GM10266 (cell line): Measurements from ENCODE around the gene GOLGA7B.

Experiments
- DNase-seq: peaks from one replicate; pipeline ENCODE4 v3.0.0; 2012; ENCODE audit errors: extremely low spot score
- TF ChIP-seq, protein P1 (sequence below): IDR thresholded peaks from 2 replicates; pipeline ENCODE4 v1.5.1; 2012; ENCODE audit warnings: mild to moderate bottlenecking, low read depth; ENCODE audit not compliant: control insufficient read depth, insufficient read depth; ENCODE audit errors: missing control alignments

The GOLGA7B gene

DNA sequence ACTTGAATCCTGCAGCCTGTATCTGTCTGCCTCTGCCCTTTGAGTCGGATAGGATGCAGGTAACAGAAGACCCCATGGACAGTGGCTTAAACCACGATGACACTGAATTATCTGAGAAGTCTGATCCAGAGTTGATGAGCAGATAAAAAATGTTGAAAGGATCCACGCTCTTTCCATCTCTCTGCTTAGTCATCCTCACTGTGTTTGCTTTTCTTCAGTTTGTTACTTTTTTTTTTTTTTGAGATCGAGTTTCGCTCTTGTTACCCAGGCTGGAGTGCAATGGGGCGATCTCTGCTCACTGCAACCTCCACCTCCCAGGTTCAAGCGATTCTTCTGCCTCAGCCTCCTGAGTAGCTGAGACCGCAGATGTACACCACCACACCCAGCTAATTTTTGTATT, 36.9 kb upstream of the GOLGA7B start:
- TF ChIP-seq, protein P1, sequence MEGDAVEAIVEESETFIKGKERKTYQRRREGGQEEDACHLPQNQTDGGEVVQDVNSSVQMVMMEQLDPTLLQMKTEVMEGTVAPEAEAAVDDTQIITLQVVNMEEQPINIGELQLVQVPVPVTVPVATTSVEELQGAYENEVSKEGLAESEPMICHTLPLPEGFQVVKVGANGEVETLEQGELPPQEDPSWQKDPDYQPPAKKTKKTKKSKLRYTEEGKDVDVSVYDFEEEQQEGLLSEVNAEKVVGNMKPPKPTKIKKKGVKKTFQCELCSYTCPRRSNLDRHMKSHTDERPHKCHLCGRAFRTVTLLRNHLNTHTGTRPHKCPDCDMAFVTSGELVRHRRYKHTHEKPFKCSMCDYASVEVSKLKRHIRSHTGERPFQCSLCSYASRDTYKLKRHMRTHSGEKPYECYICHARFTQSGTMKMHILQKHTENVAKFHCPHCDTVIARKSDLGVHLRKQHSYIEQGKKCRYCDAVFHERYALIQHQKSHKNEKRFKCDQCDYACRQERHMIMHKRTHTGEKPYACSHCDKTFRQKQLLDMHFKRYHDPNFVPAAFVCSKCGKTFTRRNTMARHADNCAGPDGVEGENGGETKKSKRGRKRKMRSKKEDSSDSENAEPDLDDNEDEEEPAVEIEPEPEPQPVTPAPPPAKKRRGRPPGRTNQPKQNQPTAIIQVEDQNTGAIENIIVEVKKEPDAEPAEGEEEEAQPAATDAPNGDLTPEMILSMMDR: no peak
- DNase-seq: no peak

DNA sequence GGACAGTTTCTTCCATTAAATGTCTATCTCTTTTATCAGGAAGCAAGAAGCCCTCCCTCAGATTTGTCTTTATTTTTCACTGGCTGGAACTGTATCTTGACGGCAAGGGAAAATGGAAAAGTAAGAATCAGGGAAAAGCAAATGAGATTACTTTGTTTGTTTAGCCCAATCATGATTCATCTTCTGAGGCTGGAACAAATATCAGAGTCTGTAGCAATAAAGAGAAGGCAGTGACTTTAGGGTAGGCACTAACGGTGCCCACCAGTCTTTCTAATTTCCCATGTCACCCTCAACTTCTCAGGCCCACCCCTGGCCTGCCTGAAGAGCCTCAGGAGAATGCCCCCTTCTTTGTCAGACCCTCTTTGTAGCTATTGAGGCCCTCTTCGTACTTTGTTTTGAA, 36.3 kb upstream of the GOLGA7B start:
- TF ChIP-seq, protein P1: no peak
- no peak for DNase-seq

DNA sequence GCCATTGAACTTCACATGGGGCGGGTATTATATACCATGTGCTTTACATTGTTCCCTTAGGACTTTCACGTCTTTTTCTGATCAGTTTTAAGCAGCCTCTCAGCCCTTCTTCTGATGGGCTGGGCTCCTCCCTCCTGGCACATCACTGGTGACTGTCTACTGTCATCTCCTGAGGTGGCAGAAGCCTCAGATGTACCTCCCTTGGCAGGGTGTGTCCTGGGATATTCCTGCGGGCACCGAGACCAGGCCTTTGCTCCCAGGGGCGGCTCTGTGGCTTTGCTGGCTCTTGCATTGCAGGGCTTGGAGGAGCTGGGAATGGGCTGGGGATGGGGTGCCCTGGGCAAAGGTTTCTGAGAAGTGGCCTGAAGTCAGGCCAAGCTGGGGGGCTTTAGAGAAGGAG, 34.6 kb upstream of the GOLGA7B start:
- DNase-seq: no peak
- TF ChIP-seq, protein P1: no peak

DNA sequence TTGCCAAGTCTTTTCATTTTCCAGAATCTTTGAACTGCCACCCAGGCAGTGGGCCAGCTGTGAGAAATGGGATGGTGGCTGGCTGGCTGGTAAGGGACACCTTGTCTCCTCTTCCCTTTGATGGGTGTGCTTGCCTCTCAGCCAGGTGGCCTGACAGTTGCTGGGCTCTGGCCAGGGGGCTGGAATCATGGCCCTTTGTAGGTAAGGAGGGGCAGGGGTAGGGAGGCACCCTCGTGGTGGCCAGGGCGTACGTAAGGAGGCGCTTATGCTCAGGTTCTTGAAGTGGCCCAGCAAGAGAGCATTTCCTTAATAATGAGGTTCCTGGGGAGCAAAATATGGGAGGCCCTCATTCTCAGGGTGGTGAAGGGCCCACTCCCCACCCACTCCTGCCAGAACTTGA, 33.0 kb upstream of the GOLGA7B start:
- TF ChIP-seq, protein P1: no peak
- no peak for DNase-seq

DNA sequence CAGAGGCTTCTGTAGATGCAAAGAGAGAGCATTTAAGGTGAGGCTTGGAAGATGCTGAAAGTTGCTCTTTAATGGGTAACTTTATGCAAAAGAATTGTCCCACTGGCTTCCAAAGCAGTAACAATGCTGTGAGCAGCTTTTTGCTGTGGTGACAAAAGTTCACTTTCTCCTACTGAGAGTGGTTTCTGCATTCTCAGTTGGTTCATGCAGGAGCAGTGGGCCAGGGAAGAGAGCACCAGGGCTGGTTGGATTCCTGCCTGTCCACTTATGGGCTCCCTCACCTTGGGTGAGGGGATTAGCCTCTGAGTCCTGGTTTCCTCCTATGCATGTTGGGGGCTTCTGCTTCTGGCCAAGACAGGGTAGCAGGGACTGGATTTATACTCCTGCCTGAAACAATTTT, 31.1 kb upstream of the GOLGA7B start:
- TF ChIP-seq, protein P1: no peak
- no peak for DNase-seq

DNA sequence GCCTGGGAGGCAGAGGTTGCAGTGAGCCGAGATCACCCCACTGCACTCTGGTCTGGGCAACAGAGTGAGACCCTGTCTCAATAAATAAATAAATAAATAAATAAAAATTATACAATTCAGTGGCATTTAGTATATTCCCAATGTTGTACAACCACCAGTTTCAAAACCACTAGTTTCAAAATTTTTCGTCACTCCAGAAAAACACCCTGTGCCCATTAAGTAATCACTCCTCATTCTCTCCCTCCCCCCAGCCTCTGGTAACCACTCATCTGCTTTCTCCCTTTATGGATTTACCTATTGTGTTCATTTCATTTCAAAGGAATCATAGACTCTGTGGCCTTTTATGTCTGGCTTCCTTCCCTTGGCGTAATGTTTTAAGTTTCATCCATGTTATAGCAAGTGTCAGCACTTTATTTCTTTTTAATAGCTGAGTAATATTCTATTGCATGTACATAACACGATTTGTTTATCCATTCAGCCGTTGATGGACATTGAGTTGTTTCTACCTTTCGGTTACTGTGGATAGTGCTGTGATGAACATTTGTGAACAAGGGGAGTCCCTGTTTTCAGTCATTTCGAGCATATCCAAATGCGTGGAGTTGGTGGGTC, 29.4 kb upstream of the GOLGA7B start:
- DNase-seq: no peak
- TF ChIP-seq, protein P1: no peak

DNA sequence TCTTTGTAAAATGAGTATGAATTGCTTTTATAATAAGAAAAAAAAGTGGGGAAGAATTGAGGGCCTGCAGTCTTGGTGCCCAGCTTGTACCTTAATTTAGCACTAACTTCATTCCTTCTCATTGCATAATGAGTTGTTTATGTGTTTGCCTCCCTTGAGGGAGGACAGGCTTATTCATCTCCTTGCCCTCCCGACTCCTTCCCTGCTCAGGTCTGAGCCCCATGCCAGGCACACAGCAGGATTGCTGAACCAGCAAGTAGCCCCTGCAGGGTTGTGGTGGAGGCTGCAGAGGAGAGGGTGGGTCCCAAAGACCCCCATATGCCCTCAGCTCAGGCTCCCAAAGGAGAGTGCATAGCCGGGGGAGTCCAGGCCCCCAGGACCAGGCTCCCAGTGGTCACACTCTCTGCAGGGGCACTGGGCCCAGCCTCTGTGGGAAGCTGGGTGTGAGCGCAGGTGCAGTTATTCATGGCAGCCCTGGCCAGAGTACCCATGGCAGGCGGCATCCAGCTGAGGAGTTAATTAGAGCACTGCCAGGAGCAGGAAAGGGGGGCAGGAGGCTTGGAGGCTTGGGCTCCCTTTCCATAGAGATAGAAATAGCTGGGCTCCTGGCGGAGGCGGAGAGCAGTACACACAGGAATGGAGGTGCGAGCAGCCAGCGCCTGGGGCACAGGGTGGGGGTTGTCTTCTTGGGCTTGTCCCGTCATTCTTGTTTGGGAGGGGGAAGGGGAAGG, 28.2 kb upstream of the GOLGA7B start:
- TF ChIP-seq, protein P1: no peak
- no peak for DNase-seq
